Activated CD4-positive, alpha-beta T cell treated with anti-CD3 and anti-CD28 coated beads for 48 hours (primary cell): ENCODE measurements around the gene SLC19A1.

Source experiments
- DNase-seq: peaks from one replicate; pipeline ENCODE4 v3.0.0-alpha.2; 2020

The SLC19A1 gene

DNA sequence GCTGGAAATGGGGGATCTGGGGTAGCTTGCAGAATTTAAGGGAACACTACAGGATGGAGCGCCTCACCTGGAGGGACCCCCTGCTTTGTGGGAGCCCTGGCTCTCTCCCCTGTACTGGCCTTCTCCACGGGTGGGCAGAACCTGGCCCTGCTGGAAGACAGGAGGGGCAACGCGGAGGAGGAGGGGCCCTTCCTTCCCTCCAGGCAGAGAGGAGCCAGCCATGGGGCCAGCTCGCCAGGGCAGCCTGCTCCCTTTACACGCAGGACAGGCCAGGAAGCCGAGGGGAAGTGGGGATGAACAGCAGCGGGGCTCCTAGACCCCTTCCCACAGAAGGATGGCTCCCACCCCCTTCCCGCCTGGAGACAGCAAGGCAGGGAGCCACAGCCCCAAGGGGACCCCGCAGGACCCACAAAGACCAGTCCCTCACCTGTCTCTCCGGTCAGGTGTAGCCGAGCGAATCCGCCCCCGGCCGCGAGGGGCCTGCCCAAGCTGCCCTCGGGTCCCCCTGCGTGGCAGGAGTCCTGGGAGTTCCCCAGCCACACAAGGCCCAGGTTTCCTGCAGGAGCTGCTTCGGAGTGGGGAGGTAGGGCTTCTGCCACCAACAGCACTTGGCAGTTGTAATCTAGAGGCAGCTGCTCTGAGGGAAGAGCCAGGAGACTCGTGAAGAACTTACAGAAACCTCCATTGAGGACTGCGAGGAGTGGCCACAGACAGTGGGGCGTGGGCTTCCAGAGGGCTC is 1.6 kb upstream of the SLC19A1 start:
- peak; percentile 5 for DNase-seq

DNA sequence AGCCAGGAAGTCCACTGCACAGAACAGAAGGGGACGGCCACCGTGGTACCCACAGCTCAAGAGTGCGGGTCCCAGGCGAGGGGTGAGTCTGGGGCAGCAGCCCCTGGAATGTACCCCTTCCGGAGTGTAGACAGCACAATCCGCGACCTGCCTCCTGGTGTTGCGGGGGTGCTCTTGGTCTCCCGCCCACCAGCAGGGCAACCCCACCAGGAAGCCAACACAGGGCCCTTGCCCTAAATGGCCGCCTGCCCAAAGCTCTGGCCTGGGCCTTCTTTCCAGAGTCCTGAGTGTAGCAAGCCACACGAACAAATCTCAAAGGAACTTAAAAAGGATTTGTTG is 1.1 kb upstream of the SLC19A1 start:
- DNase-seq, result no peak

- peak; percentile 22 for DNase-seq
These were observed 579 bp upstream of the SLC19A1 start for GRCh38 chr21:45542667-45543370.

DNA sequence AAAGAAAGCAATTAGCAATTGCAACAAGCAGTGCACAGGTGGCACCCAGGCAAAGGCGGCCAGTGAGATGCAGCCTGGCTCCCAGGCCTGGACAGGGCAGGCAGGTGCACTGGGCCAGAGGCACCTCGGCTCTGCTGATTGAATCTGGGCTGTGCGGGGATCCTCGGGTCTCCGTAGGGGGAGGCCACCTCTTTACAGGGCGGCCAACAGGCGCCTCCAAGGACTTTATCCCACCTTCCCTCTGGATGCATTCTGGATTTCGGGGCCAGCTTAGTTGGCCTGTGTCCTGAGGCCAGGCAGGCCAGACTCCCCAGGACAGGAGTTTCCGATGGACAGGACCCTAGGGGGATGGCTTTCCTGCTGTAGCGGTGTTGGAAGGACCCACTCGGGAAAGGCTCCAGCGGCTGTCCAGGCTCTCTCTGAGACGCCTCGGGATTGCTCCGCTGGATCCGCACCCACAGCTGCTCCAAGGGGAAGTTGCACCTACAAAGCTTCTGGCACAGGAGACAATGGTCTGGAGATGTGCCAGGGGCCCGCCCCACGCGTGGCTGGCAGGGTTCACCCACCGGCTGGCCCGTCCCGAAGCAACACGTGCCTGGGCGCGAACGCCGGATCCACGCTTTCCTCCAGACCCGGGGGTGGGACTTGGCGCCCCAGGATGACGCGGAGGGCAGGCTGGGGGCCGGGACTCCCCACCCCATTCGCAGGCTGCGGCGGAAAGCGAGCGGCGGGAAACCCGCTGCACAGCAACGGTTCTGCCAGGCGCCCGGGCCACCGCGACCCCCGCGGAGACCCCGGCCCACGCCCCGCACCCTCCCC is 810 bp downstream of the SLC19A1 start:
- peak; percentile 90 for DNase-seq

GRCh38 chr21:45540601-45540970 is 1.7 kb downstream of the SLC19A1 start:
- DNase-seq, result peak; percentile 1

DNA sequence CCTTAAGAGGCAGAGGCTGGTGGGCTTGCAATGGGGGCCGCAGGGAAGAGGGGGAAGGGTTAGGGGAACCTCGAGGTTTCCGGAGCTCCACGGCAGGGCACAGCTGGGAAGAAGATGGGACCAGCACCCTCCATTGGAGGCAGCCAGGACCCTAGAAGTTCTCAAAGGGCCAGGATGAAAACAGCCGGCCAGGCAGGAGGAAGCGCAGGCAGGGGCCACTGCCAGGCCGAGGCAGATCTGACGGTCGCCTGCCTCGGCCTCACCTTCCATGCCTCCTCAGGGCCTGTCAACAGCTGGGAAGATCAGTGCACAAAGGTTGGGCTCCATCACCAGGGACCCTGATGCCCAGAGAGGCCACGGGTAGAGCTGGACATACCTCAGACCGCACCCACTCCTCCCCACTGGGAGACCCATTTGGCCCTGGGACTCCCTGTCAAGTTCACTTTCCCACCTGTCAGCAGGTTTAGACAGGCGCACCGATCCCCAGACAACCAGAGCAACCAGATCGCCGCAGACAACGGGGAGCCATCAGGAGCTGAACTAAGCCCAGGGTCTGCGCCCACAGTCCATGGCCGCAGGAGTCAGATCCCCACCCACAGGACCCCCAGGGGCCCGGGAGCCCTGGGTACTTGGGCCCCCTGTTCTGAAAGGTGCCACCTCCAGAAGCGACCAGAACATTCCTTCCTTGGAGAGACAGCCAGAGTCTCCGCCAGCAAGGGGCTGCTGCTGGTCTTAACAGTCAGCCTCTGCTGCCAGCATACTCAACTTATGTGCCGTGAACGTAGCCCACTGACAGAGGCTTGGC is 2.2 kb downstream of the SLC19A1 start:
- DNase-seq, result peak; percentile 6

- peak; percentile 1 for DNase-seq
These were observed 3.0 kb downstream of the SLC19A1 start for GRCh38 chr21:45539046-45539795.

GRCh38 chr21:45538381-45539045 is 3.7 kb downstream of the SLC19A1 start:
- no peak for DNase-seq

DNA sequence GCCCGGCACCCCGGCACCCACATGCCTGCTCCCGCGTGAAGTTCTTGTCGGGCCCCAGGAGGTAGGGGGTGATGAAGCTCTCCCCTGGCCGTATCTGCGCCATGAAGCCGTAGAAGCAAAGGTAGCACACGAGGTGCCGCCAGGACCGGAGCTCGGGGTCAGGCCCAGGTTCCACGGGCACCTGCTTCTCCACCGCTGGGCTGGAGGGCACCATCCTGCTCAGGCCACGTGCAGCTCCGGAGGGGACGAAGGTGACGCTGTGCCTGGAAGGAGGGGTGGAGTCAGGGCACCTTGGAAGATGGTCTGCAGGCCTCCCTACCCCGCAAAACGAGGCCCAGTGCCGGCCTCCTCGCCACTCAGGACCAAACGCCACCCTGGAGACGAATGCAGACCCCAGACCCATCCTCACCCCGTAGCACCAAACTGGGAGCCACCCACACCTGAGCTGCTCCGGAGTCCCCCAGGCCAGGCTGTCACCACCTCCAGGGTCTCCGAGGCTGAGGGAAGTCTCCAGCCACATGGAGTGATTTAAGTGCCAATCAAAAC is 4.4 kb downstream of the SLC19A1 start:
- DNase-seq, result no peak

- no peak for DNase-seq
These were observed 5.0 kb downstream of the SLC19A1 start for GRCh38 chr21:45537111-45537745.

- no peak for DNase-seq
These were observed 5.7 kb downstream of the SLC19A1 start for GRCh38 chr21:45536301-45537081.

- DNase-seq, result no peak
These were observed 6.7 kb downstream of the SLC19A1 start for GRCh38 chr21:45535341-45536081.

- no peak for DNase-seq
These were observed 7.5 kb downstream of the SLC19A1 start for GRCh38 chr21:45534636-45535331.

- DNase-seq, result no peak
These were observed 8.2 kb downstream of the SLC19A1 start for GRCh38 chr21:45533846-45534635.

DNA sequence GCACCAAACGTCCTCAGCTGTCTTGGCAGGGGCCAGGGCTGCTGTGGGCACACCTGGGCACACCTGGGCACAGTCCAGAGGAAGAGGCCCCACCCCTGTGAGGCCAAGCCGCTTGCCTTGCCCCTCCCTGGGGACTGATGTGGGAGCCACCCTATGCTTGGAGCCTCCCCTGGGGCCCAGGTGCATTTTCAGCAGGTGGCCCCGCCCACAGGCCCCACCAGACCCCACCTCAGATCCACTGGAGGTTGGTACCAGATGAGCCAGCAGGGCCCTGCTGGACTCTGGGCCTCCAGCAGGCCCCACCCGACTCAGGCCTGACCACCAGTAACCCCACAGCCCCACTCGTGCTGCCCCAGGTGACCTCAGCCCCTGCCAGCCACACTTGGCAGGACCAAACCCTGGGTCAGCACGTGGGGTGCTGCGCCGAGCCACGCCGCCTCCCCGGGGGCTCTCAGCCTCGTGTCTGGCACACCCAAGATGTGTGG is 8.8 kb downstream of the SLC19A1 start:
- no peak for DNase-seq

GRCh38 chr21:45532826-45533360 is 9.3 kb downstream of the SLC19A1 start:
- no peak for DNase-seq
